Upper lobe of left lung (tissue), 6 donors: ENCODE data around the gene XYLT1. TPM values are rescaled to one million over a fixed set of nuclear protein-coding genes. Genes with fewer than 3 reads are reported as not detected.

Source experiments
- ATAC-seq, 2 donors: fragments of 200-7000 bp; cut with Tn5 transposase; one replicate each; pipeline ENCODE4 v1.9.1; 2022; ENCODE audit warnings: mild to moderate bottlenecking in 2 of 2, moderate library complexity in 2 of 2; ENCODE audit not compliant: low FRiP score in 2 of 2
- DNase-seq, 2 donors: peaks; one replicate each; pipeline ENCODE4 v3.0.0-alpha.2; 2019 to 2020
- H3K27ac ChIP-seq, 4 donors: fragments of 200-600 bp; sonication (generic); one replicate each; pipeline ENCODE4 v1.5.1; 2016 to 2019
- H3K27me3 ChIP-seq, 4 donors: fragments of 200-600 bp; sonication (generic); one replicate each; pipeline ENCODE4 v1.5.1; 2017 to 2019
- H3K36me3 ChIP-seq, 4 donors: fragments of 200-600 bp; sonication (generic); one replicate each; pipeline ENCODE4 v1.5.1; 2016 to 2019
- H3K4me1 ChIP-seq, 4 donors: fragments of 200-600 bp; sonication (generic); one replicate each; pipeline ENCODE4 v1.5.1; 2018 to 2019
- H3K4me3 ChIP-seq, 4 donors: fragments of 200-600 bp; sonication (generic); one replicate each; pipeline ENCODE4 v1.5.1; 2017 to 2019; ENCODE audit warnings: mild to moderate bottlenecking in 2 of 4, moderate library complexity in 1 of 4
- H3K9me3 ChIP-seq, 4 donors: fragments of 200-600 bp; sonication (generic); one replicate each; pipeline ENCODE4 v1.5.1; 2018 to 2019
- CTCF ChIP-seq, 6 experiments: fragments of 450-650 bp in 4 of 6; fragments of 200-600 bp in 2 of 6; sonication (generic) in 2 of 6; IDR thresholded peaks; one replicate each; pipeline ENCODE4 v1.5.1; 2016 to 2019; ENCODE audit warnings: antibody characterized with exemption in 6 of 6
- EP300 ChIP-seq, 4 donors: sonication (generic); formaldehyde crosslinking; IDR thresholded peaks; one replicate each; pipeline ENCODE4 v1.5.1; 2017; ENCODE audit warnings: antibody characterized with exemption in 4 of 4, control low read depth in 2 of 4
- POLR2A ChIP-seq, 4 donors: fragments of 450-650 bp; IDR thresholded peaks; one replicate each; pipeline ENCODE4 v1.5.1; 2016 to 2017; ENCODE audit warnings: antibody characterized with exemption in 4 of 4, mild to moderate bottlenecking in 2 of 4
- POLR2AphosphoS5 ChIP-seq, 2 donors: sonication (generic); formaldehyde crosslinking; IDR thresholded peaks; one replicate each; pipeline ENCODE4 v1.5.1; 2017; ENCODE audit warnings: antibody characterized with exemption in 2 of 2
- WGBS, 2 donors: methylation state at CpG; one replicate each; pipeline ENCODE4 v1.1.5; 2017 to 2018; 5-methylcytosine and 5-hydroxymethylcytosine counted together
- total RNA-seq, 6 donors: library from RNA; depleted of rRNA in 4 of 6; stranded (reverse); fragments of >200 nt in 4 of 6; gene quantifications; one replicate each; pipeline versions ENCODE4 v1.1.0 to v1.2.1, GENCODE V29; 2016 to 2021
- donor health status: DM: no; HTN: no; CAD: no; lungs with moderate emphysema.
- donor health status: DM: no; HTN: yes; CAD: no; lungs with severe emphysema.

Gene XYLT1
- total RNA-seq, 6 donors from 2014 or later = 3.0 to 26.2 (median 6.8) TPM

GRCh38 chr16:17104654-17105053 lies 366.1 kb downstream of the XYLT1 start:
- Histone ChIP-seq H3K36me3 (no peaks in the 10 kb centered on the region), H3K4me3 (no peak overlapping the region), H3K4me1 (no peaks in the 10 kb centered on the region), H3K9me3 (no peaks in the 10 kb centered on the region), H3K27ac (no peak overlapping the region), H3K27me3 (no peaks in the 10 kb centered on the region)
- TF ChIP-seq EP300 (IDR thresholded peaks at IDR 0.05) = no peak
- TF ChIP-seq POLR2AphosphoS5 (IDR thresholded peaks at IDR 0.05) = no peak
- TF ChIP-seq POLR2A (IDR thresholded peaks at IDR 0.05) = no peak
- no peak for TF ChIP-seq CTCF (IDR thresholded peaks at IDR 0.05)
- no peak for ATAC-seq
- 75 to 80% methylated on average over 5 of the region's 5 CpGs for WGBS, 2 donors
- no peak for DNase-seq

GRCh38 chr16:17103216-17103615 lies 367.5 kb downstream of the XYLT1 start:
- Histone ChIP-seq H3K27me3 (no peaks in the 10 kb centered on the region), H3K9me3 (no peaks in the 10 kb centered on the region), H3K4me1 (no peaks in the 10 kb centered on the region), H3K27ac (no peak overlapping the region), H3K4me3 (no peak overlapping the region), H3K36me3 (no peaks in the 10 kb centered on the region)
- ATAC-seq = no peak
- no peak for DNase-seq
- WGBS, 2 donors = 90 to 92% methylated on average over 3 of the region's 3 CpGs
- TF ChIP-seq EP300 (IDR thresholded peaks at IDR 0.05) (no peak), POLR2A (IDR thresholded peaks at IDR 0.05) (no peak), CTCF (IDR thresholded peaks at IDR 0.05) (no peak), POLR2AphosphoS5 (IDR thresholded peaks at IDR 0.05) (no peak)

GRCh38 chr16:17101646-17102045 lies 369.1 kb downstream of the XYLT1 start:
- Histone ChIP-seq H3K36me3 (no peaks in the 10 kb centered on the region), H3K27ac (no peak overlapping the region)
- 76 to 77% methylated on average over 2 of the region's 2 CpGs for WGBS, 2 donors

GRCh38 chr16:17098685-17099084 lies 372.1 kb downstream of the XYLT1 start:
- Histone ChIP-seq H3K4me3 (no peak overlapping the region), H3K4me1 (no peaks in the 10 kb centered on the region), H3K9me3 (no peaks in the 10 kb centered on the region), H3K27me3 (no peaks in the 10 kb centered on the region), H3K27ac (no peak overlapping the region), H3K36me3 (no peaks in the 10 kb centered on the region)
- WGBS, 2 donors = 88 to 90% methylated on average over 6 of the region's 6 CpGs
- no peak for TF ChIP-seq POLR2A (IDR thresholded peaks at IDR 0.05)
- no peak for TF ChIP-seq POLR2AphosphoS5 (IDR thresholded peaks at IDR 0.05)
- no peak for TF ChIP-seq CTCF (IDR thresholded peaks at IDR 0.05)
- no peak for TF ChIP-seq EP300 (IDR thresholded peaks at IDR 0.05)
- DNase-seq (no peak), ATAC-seq (no peak)

More at GRCh38 chr16:17101646-17102045, 369.1 kb downstream of the XYLT1 start:
- no peak for DNase-seq
- no peak for ATAC-seq
- Histone ChIP-seq H3K4me1 (no peaks in the 10 kb centered on the region), H3K4me3 (no peak overlapping the region), H3K27me3 (no peaks in the 10 kb centered on the region), H3K9me3 (no peaks in the 10 kb centered on the region)
- TF ChIP-seq EP300 (IDR thresholded peaks at IDR 0.05) (no peak), POLR2AphosphoS5 (IDR thresholded peaks at IDR 0.05) (no peak), POLR2A (IDR thresholded peaks at IDR 0.05) (no peak), CTCF (IDR thresholded peaks at IDR 0.05) (no peak)

GRCh38 chr16:17084130-17084529 lies 386.6 kb downstream of the XYLT1 start:
- no peak overlapping the region for H3K27ac ChIP-seq
- H3K9me3 ChIP-seq = no peaks in the 10 kb centered on the region
- no peak for ATAC-seq
- no peak overlapping the region for H3K4me3 ChIP-seq
- no peaks in the 10 kb centered on the region for H3K4me1 ChIP-seq
- 51 to 54% methylated on average over 2 of the region's 2 CpGs for WGBS, 2 donors
- no peak for DNase-seq
- no peaks in the 10 kb centered on the region for H3K36me3 ChIP-seq
- TF ChIP-seq POLR2A (IDR thresholded peaks at IDR 0.05) (no peak), CTCF (IDR thresholded peaks at IDR 0.05) (no peak), EP300 (IDR thresholded peaks at IDR 0.05) (no peak), POLR2AphosphoS5 (IDR thresholded peaks at IDR 0.05) (no peak)
- no peaks in the 10 kb centered on the region for H3K27me3 ChIP-seq
